HG03565 (cell line): ENCODE measurements around the gene CNTN2.

Experiments used
- ATAC-seq: cut with Tn5 transposase; IDR thresholded peaks from one replicate; pipeline ENCODE4 v1.9.1; 2021; ENCODE audit warnings: mild to moderate bottlenecking, moderate library complexity; ENCODE audit not compliant: unreplicated experiment

CNTN2 gene

GRCh38 chr1:205071028-205071409, 28.0 kb downstream of the CNTN2 start:
- ATAC-seq = no peak

GRCh38 chr1:205071801-205072200, 28.8 kb downstream of the CNTN2 start:
- ATAC-seq = no peak

- no peak for ATAC-seq
Observed at GRCh38 chr1:205072286-205072685, 29.3 kb downstream of the CNTN2 start.

- no peak for ATAC-seq
Observed at GRCh38 chr1:205072881-205073280, 29.9 kb downstream of the CNTN2 start.

- ATAC-seq = no peak
Observed at GRCh38 chr1:205073511-205073910, 30.5 kb downstream of the CNTN2 start.

- no peak for ATAC-seq
Observed at GRCh38 chr1:205074084-205074483, 31.1 kb downstream of the CNTN2 start.

- no peak for ATAC-seq
Observed at GRCh38 chr1:205074513-205074912, 31.5 kb downstream of the CNTN2 start.

- no peak for ATAC-seq
Observed at GRCh38 chr1:205075642-205076155, 32.7 kb downstream of the CNTN2 start.

GRCh38 chr1:205076245-205076761, 33.3 kb downstream of the CNTN2 start:
- no peak for ATAC-seq

GRCh38 chr1:205077158-205077933, 34.3 kb downstream of the CNTN2 start:
- no peak for ATAC-seq

GRCh38 chr1:205077934-205078311, 34.9 kb downstream of the CNTN2 start:
- no peak for ATAC-seq

GRCh38 chr1:205082431-205082830, 39.4 kb downstream of the CNTN2 start:
- ATAC-seq = no peak

GRCh38 chr1:205084360-205084759, 41.3 kb downstream of the CNTN2 start, which contains the start of gene TMEM81:
Gene TMEM81, minus strand, starts transcription at chr1:205084460. Its CDS starts 140 bp downstream, at chr1:205084320.
- no peak for ATAC-seq

GRCh38 chr1:205088341-205088740, 45.3 kb downstream of the CNTN2 start:
- no peak for ATAC-seq

- ATAC-seq = no peak
Observed at GRCh38 chr1:205091043-205091740, 48.2 kb downstream of the CNTN2 start.

- no peak for ATAC-seq
Observed at GRCh38 chr1:205095422-205095821, 52.4 kb downstream of the CNTN2 start.

GRCh38 chr1:205098242-205098641, 55.2 kb downstream of the CNTN2 start:
- no peak for ATAC-seq

GRCh38 chr1:205102404-205102803, 59.4 kb downstream of the CNTN2 start:
- no peak for ATAC-seq

GRCh38 chr1:205107327-205107726, 64.3 kb downstream of the CNTN2 start:
- no peak for ATAC-seq

GRCh38 chr1:205108464-205108863, 65.5 kb downstream of the CNTN2 start:
- no peak for ATAC-seq

GRCh38 chr1:205109269-205109668, 66.3 kb downstream of the CNTN2 start:
- ATAC-seq = no peak

GRCh38 chr1:205109711-205110110, 66.7 kb downstream of the CNTN2 start:
- ATAC-seq = no peak
